Stomach (tissue), 9 donors: ENCODE measurements around the gene RNF175. TPM values are rescaled to one million over a fixed set of nuclear protein-coding genes. Genes with fewer than 3 reads are reported as not detected.

Experiments used
- DNase-seq, 2 donors: peaks; one replicate each; pipeline versions ENCODE4 v3.0.0 to v3.0.0-alpha.2; 2013 to 2019
- H3K27ac ChIP-seq, 5 donors: fragments of 200-600 bp in 4 of 5; sonication (generic) in 4 of 5; one replicate each; pipeline ENCODE4 v1.5.1; 2013 to 2019; ENCODE audit warnings: mild to moderate bottlenecking in 1 of 5, moderate library complexity in 1 of 5
- H3K27me3 ChIP-seq, 3 donors: fragments of 200-600 bp; sonication (generic); one replicate each; pipeline ENCODE4 v1.5.1; 2017 to 2019; ENCODE audit warnings: mixed run types in 1 of 3
- H3K36me3 ChIP-seq, 4 donors: fragments of 200-600 bp; sonication (generic); 1 replicate in 3 of 4; 2 replicates in 1 of 4; pipeline ENCODE4 v1.5.1; 2016 to 2019
- H3K4me1 ChIP-seq, 4 donors: fragments of 200-600 bp; sonication (generic); one replicate each; pipeline ENCODE4 v1.5.1; 2016 to 2019
- H3K4me3 ChIP-seq, 4 donors: fragments of 200-600 bp; sonication (generic) in 3 of 4; one replicate each; pipeline ENCODE4 v1.5.1; 2016 to 2019; ENCODE audit warnings: mild to moderate bottlenecking in 1 of 4
- H3K9me3 ChIP-seq, 4 donors: fragments of 200-600 bp; sonication (generic); one replicate each; pipeline ENCODE4 v1.5.1; 2016 to 2019
- CTCF ChIP-seq, 7 experiments: fragments of 450-650 bp in 4 of 7; fragments of 200-600 bp in 3 of 7; sonication (generic) in 3 of 7; IDR thresholded peaks; one replicate each; pipeline ENCODE4 v1.5.1; 2016 to 2019; ENCODE audit warnings: antibody characterized with exemption in 7 of 7, control low read depth in 2 of 7, mild to moderate bottlenecking in 1 of 7
- EP300 ChIP-seq: sonication (generic); formaldehyde crosslinking; IDR thresholded peaks from one replicate; pipeline ENCODE4 v1.6.1; 2017; ENCODE audit warnings: antibody characterized with exemption
- POLR2A ChIP-seq, 4 donors: fragments of 450-650 bp; IDR thresholded peaks; one replicate each; pipeline ENCODE4 v1.6.1; 2016; ENCODE audit warnings: antibody characterized with exemption in 4 of 4, control low read depth in 2 of 4, mild to moderate bottlenecking in 1 of 4, moderate library complexity in 1 of 4
- POLR2AphosphoS5 ChIP-seq, 3 donors: sonication (generic); formaldehyde crosslinking; IDR thresholded peaks; one replicate each; pipeline ENCODE4 v1.6.1; 2016; ENCODE audit warnings: antibody characterized with exemption in 3 of 3
- WGBS, 5 donors: extraction: QIAGEN DNeasy Blood & Tissue Kit in 3 of 5; methylation state at CpG; one replicate each; pipeline versions ENCODE4 v1.1.5 to v1.1.7; 2013 to 2018; 5-methylcytosine and 5-hydroxymethylcytosine counted together
- intact Hi-C: fragments of 100-400 bp; cut with DNase I; formaldehyde crosslinking; loops from one replicate; pipeline ENCODE4 v1.15.1; 2023; ENCODE audit warnings: low total_unique reads
- polyA plus RNA-seq, 3 donors: library from polyadenylated mRNA; stranded (reverse); fragments of 200-250 nt; gene quantifications; one replicate each; pipeline ENCODE4 v1.2.3, GENCODE V29; 2013
- total RNA-seq, 5 donors: library from RNA; depleted of rRNA; stranded (reverse); fragments of >200 nt; gene quantifications; one replicate each; pipeline versions ENCODE4 v1.1.0 to v1.2.3, GENCODE V29; 2014 to 2016
- donor health status: healthy with polysubstance abuse.
- donor health status: Bipolar disorder and iron deficiency.
- donor health status: healthy.

The RNF175 gene
- total and polyA plus RNA-seq, 8 donors, result 1.3 TPM; not detected in 7

DNA sequence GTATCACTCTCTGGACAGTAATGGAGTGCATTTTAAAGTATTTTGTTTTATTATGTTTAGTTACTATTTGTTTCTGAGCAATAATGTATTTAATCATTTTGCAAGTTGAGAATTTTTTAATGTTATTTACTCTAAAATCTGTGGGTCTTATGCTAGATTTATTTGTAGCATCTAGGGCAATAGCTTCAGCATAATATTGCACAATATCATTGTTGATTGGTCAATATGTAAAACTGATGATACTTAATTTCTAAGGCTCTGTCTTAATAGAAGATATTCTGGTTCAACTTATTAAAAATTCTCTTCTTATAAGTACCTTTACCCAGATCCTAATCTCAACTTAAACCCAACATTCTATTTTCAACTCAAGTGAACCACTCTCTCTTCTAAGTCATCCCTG lies 17.6 kb upstream of the RNF175 start:
- TF ChIP-seq POLR2A (IDR thresholded peaks at IDR 0.05), result no peak
- TF ChIP-seq EP300, result no peak
- no peak for TF ChIP-seq POLR2AphosphoS5 (IDR thresholded peaks at IDR 0.05)
- no peak for TF ChIP-seq CTCF (IDR thresholded peaks at IDR 0.05)
- Histone ChIP-seq H3K4me3 (no peak overlapping the region), H3K27ac (no peak overlapping the region), H3K9me3 (peaks cover 0 to 3% (median 0%) of the 10 kb centered on the region in 4 donors), H3K27me3 (peaks cover 0 to 9% (median 0%) of the 10 kb centered on the region in 3 donors), H3K36me3 (no peaks in the 10 kb centered on the region), H3K4me1 (no peaks in the 10 kb centered on the region)
- intact Hi-C loops, result no loop called here
- no peak for DNase-seq

DNA sequence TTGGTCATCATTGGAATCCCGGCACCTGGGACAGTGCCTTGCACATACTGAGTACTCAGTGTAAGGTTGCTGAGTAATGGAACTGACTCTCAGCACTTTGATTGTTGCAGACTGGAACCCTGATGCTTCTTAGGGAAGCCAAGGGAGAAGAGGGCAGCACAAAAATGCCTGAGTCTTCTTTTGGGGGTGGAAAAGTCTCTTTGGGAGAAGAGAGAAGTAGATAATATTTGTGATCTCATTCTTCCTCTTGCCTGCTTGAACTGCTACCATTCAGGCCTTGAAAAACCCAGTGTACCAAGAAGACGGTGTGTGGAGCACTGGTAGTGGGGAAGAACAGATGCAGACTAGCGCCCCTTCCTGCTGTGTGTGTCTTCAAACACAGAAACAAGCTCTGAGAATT lies 16.8 kb upstream of the RNF175 start:
- TF ChIP-seq POLR2A (IDR thresholded peaks at IDR 0.05) (no peak), POLR2AphosphoS5 (IDR thresholded peaks at IDR 0.05) (no peak), CTCF (IDR thresholded peaks at IDR 0.05) (no peak), EP300 (no peak)
- peaks cover 0 to 9% (median 0%) of the 10 kb centered on the region in 3 donors for H3K27me3 ChIP-seq
- 83 to 88% (median 85%) methylated on average over 3 of the region's 3 CpGs for WGBS, 5 donors
- H3K36me3 ChIP-seq, result no peaks in the 10 kb centered on the region
- H3K4me3 ChIP-seq, result no peak overlapping the region
- DNase-seq, result no peak
- H3K4me1 ChIP-seq, result no peaks in the 10 kb centered on the region
- intact Hi-C loops, result no loop called here
- H3K9me3 ChIP-seq, result peaks cover 0 to 3% (median 0%) of the 10 kb centered on the region in 4 donors
- H3K27ac ChIP-seq, result no peak overlapping the region

DNA sequence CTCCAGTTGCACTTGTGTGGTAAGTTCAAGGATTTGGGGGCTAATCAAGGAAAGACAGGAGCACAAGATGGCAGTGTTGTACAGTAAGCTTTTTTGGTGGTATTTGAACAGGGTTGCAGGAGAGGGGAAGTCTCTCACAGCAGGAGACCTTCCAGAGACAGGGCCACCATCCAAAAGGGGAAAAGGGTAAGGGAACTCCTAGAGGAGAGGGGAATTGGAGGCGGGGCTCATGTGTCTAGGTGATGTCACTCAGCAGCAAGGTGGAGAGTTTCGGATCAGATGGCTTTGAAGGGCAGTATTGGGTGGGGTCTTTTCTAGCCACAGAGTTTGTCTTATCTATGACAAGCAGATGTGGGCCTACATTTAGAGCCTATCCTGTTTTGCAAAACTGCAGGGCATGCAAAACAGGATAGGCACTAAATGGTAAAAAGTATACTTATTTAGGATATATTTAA lies 13.4 kb upstream of the RNF175 start:
- DNase-seq, result no peak
- no peak overlapping the region for H3K27ac ChIP-seq
- intact Hi-C loops, result no loop called here
- H3K9me3 ChIP-seq, result peaks cover 0 to 4% (median 0%) of the 10 kb centered on the region in 4 donors
- H3K27me3 ChIP-seq, result peaks cover 0 to 4% (median 0%) of the 10 kb centered on the region in 3 donors
- 61 to 74% (median 68%) methylated on average over 2 of the region's 2 CpGs for WGBS, 5 donors
- no peaks in the 10 kb centered on the region for H3K36me3 ChIP-seq
- no peaks in the 10 kb centered on the region for H3K4me1 ChIP-seq
- TF ChIP-seq CTCF (IDR thresholded peaks at IDR 0.05) (no peak), POLR2A (IDR thresholded peaks at IDR 0.05) (no peak), POLR2AphosphoS5 (IDR thresholded peaks at IDR 0.05) (no peak), EP300 (no peak)
- H3K4me3 ChIP-seq, result no peak overlapping the region

- Histone ChIP-seq H3K9me3 (peaks cover 0 to 4% (median 2%) of the 10 kb centered on the region in 4 donors), H3K27me3 (peaks cover 0 to 4% (median 0%) of the 10 kb centered on the region in 3 donors), H3K4me1 (no peaks in the 10 kb centered on the region), H3K4me3 (no peak overlapping the region), H3K27ac (no peak overlapping the region), H3K36me3 (no peaks in the 10 kb centered on the region)
- no peak for DNase-seq
- TF ChIP-seq CTCF (IDR thresholded peaks at IDR 0.05), result no peak
- TF ChIP-seq EP300, result no peak
- no peak for TF ChIP-seq POLR2AphosphoS5 (IDR thresholded peaks at IDR 0.05)
- no peak for TF ChIP-seq POLR2A (IDR thresholded peaks at IDR 0.05)
- intact Hi-C loops, result no loop called here
Observed at GRCh38 chr4:153771046-153771445, 11.2 kb upstream of the RNF175 start.
